ENCODE results near the gene ANK3.

Gene ANK3

GRCh38 chr10:60413306-60414012 is 23.8 kb upstream of the ANK3 start:
- DNase-seq, result no peak

- DNase-seq, result no peak
These were observed 21.3 kb upstream of the ANK3 start for GRCh38 chr10:60410970-60411369.

- no peak for DNase-seq
These were observed 19.5 kb upstream of the ANK3 start for GRCh38 chr10:60409202-60409601.

GRCh38 chr10:60406182-60406581 is 16.5 kb upstream of the ANK3 start:
- no peak for DNase-seq

GRCh38 chr10:60405172-60405571 is 15.5 kb upstream of the ANK3 start:
- no peak for DNase-seq

- no peak for DNase-seq
These were observed 13.6 kb upstream of the ANK3 start for GRCh38 chr10:60403168-60403873.

GRCh38 chr10:60400366-60400765 is 10.7 kb upstream of the ANK3 start:
- no peak for DNase-seq

GRCh38 chr10:60399328-60399727 is 9.7 kb upstream of the ANK3 start:
- DNase-seq, result no peak

GRCh38 chr10:60397792-60398191 is 8.1 kb upstream of the ANK3 start:
- no peak for DNase-seq

- no peak for DNase-seq
These were observed 7.1 kb upstream of the ANK3 start for GRCh38 chr10:60396766-60397165.

GRCh38 chr10:60395711-60396110 is 6.0 kb upstream of the ANK3 start:
- DNase-seq, result no peak

- no peak for DNase-seq
These were observed 4.8 kb upstream of the ANK3 start for GRCh38 chr10:60394446-60394845.

- no peak for DNase-seq
These were observed 550 bp upstream of the ANK3 start for GRCh38 chr10:60390224-60390626.

- no peak for DNase-seq
These were observed 870 bp downstream of the ANK3 start for GRCh38 chr10:60388709-60389301.

- DNase-seq, result no peak
These were observed 1.5 kb downstream of the ANK3 start for GRCh38 chr10:60388116-60388625.

- no peak for DNase-seq
These were observed 2.1 kb downstream of the ANK3 start for GRCh38 chr10:60387531-60387930.

GRCh38 chr10:60385399-60385738 is 4.3 kb downstream of the ANK3 start:
- no peak for DNase-seq

- DNase-seq, result peak; percentile 34 to 89
These were observed 4.8 kb downstream of the ANK3 start for GRCh38 chr10:60384708-60385398.

GRCh38 chr10:60384011-60384410 is 5.7 kb downstream of the ANK3 start:
- no peak for DNase-seq

GRCh38 chr10:60382946-60383681 is 6.6 kb downstream of the ANK3 start:
- peak in 1 of 2 experiments; percentile 4 for DNase-seq

GRCh38 chr10:60380781-60381180 is 8.9 kb downstream of the ANK3 start:
- DNase-seq, result no peak

GRCh38 chr10:60377955-60378354 is 11.7 kb downstream of the ANK3 start:
- DNase-seq, result no peak

GRCh38 chr10:60377042-60377352 is 12.7 kb downstream of the ANK3 start:
- no peak for DNase-seq

All from SW 1271 (cell line).